Neutrophil (primary cell): ENCODE measurements around the gene CNTN5.

Experiments
- H3K27ac ChIP-seq: fragments of 200-600 bp; sonication (generic); 2 replicates; pipeline ENCODE4 v1.5.1; 2016; ENCODE audit warnings: mild to moderate bottlenecking, moderate library complexity
- H3K27me3 ChIP-seq: fragments of 200-600 bp; sonication (generic); 2 replicates; pipeline ENCODE4 v1.6.0; 2016; ENCODE audit warnings: mild to moderate bottlenecking
- H3K36me3 ChIP-seq: fragments of 200-600 bp; sonication (generic); 2 replicates; pipeline ENCODE4 v1.5.1; 2017
- H3K4me1 ChIP-seq, 2 experiments: fragments of 200-600 bp in 1 of 2; sonication (generic) in 1 of 2; 1 replicate in 1 of 2; 2 replicates in 1 of 2; pipeline versions ENCODE4 v1.5.1 to v1.6.1; 2013 to 2016; ENCODE audit warnings: low read depth in 1 of 2, low read length in 1 of 2, mild to moderate bottlenecking in 1 of 2, moderate library complexity in 1 of 2; ENCODE audit not compliant: control insufficient read depth in 1 of 2, insufficient read depth in 1 of 2
- H3K4me3 ChIP-seq, 2 experiments: fragments of 200-600 bp in 1 of 2; sonication (generic) in 1 of 2; 1 replicate in 1 of 2; 2 replicates in 1 of 2; pipeline ENCODE4 v1.5.1; 2013 to 2016; ENCODE audit warnings: low read depth in 1 of 2, low read length in 1 of 2, mild to moderate bottlenecking in 1 of 2, moderate library complexity in 1 of 2
- H3K9me3 ChIP-seq: fragments of 200-600 bp; sonication (generic); 2 replicates; pipeline ENCODE4 v1.5.1; 2016
- CTCF ChIP-seq: fragments of 200-600 bp; sonication (generic); IDR thresholded peaks from 2 replicates; pipeline ENCODE4 v1.5.1; 2016; ENCODE audit warnings: antibody characterized with exemption

CNTN5 gene

GRCh38 chr11:100072131-100072530 is 1051.4 kb downstream of the CNTN5 start:
- Histone ChIP-seq H3K4me3 (no peak overlapping the region), H3K27ac (no peak overlapping the region), H3K36me3 (no peaks in the 10 kb centered on the region), H3K9me3 (no peaks in the 10 kb centered on the region), H3K27me3 (no peaks in the 10 kb centered on the region), H3K4me1 (no peaks in the 10 kb centered on the region)
- no peak for TF ChIP-seq CTCF

GRCh38 chr11:100080381-100080780 is 1059.6 kb downstream of the CNTN5 start:
- Histone ChIP-seq H3K4me3 (no peak overlapping the region), H3K27me3 (no peaks in the 10 kb centered on the region), H3K27ac (no peak overlapping the region), H3K36me3 (no peaks in the 10 kb centered on the region), H3K9me3 (no peaks in the 10 kb centered on the region), H3K4me1 (no peaks in the 10 kb centered on the region)
- TF ChIP-seq CTCF, result no peak

GRCh38 chr11:100080821-100081220 is 1060.1 kb downstream of the CNTN5 start:
- Histone ChIP-seq H3K4me3 (no peak overlapping the region), H3K4me1 (no peaks in the 10 kb centered on the region), H3K36me3 (no peaks in the 10 kb centered on the region), H3K9me3 (no peaks in the 10 kb centered on the region), H3K27ac (no peak overlapping the region), H3K27me3 (no peaks in the 10 kb centered on the region)
- no peak for TF ChIP-seq CTCF

DNA sequence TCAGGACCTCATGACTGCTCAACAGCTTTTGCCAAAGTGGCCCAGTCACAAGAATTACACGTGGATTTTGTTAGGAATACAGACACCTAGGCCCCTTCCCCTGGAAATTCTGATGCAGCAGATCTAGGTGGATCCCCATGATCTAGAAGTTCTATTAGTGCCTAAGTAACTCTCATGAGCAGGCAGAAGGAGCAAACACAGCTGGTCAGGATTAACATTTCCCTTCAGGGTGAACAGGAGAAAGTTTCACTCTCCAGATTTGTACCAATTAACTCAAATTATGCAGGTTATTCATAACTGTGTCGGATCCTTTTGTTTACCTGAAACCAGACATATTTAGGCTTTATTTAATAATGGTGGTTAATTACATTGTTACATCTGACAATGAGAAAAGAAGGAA is 1072.9 kb downstream of the CNTN5 start:
- H3K9me3 ChIP-seq, result no peaks in the 10 kb centered on the region
- H3K27me3 ChIP-seq, result no peaks in the 10 kb centered on the region
- no peak for TF ChIP-seq CTCF
- no peak overlapping the region for H3K4me3 ChIP-seq
- no peaks in the 10 kb centered on the region for H3K4me1 ChIP-seq
- no peak overlapping the region for H3K27ac ChIP-seq
- H3K36me3 ChIP-seq, result no peaks in the 10 kb centered on the region

- Histone ChIP-seq H3K9me3 (no peaks in the 10 kb centered on the region), H3K4me3 (no peak overlapping the region), H3K27ac (no peak overlapping the region), H3K36me3 (no peaks in the 10 kb centered on the region), H3K4me1 (no peaks in the 10 kb centered on the region), H3K27me3 (no peaks in the 10 kb centered on the region)
- no peak for TF ChIP-seq CTCF
These were observed 1073.5 kb downstream of the CNTN5 start for GRCh38 chr11:100094121-100094865.
